AG09309 (cell line): ENCODE results near the gene TRIM27.
"Not testable (repeated sequence)": the region's sequence is repeated elsewhere in the genome, so short reads cannot be mapped to it uniquely, and the experiment has no call there.

ENCODE experiments used
- DNase-seq: peaks from one replicate; pipeline ENCODE4 v3.0.0-alpha.2; 2010; ENCODE audit warnings: low read depth
- H3K4me3 ChIP-seq: 2 replicates; pipeline ENCODE4 v1.5.1; 2011; ENCODE audit warnings: mild to moderate bottlenecking, low read depth, low read length, moderate library complexity; ENCODE audit not compliant: control insufficient read depth
- CTCF ChIP-seq: IDR thresholded peaks from 2 replicates; pipeline ENCODE4 v1.5.1; 2011; ENCODE audit warnings: mild to moderate bottlenecking, low read depth, low read length, inconsistent platforms; ENCODE audit not compliant: insufficient read depth, control insufficient read depth; ENCODE audit errors: missing control alignments

TRIM27 gene

DNA sequence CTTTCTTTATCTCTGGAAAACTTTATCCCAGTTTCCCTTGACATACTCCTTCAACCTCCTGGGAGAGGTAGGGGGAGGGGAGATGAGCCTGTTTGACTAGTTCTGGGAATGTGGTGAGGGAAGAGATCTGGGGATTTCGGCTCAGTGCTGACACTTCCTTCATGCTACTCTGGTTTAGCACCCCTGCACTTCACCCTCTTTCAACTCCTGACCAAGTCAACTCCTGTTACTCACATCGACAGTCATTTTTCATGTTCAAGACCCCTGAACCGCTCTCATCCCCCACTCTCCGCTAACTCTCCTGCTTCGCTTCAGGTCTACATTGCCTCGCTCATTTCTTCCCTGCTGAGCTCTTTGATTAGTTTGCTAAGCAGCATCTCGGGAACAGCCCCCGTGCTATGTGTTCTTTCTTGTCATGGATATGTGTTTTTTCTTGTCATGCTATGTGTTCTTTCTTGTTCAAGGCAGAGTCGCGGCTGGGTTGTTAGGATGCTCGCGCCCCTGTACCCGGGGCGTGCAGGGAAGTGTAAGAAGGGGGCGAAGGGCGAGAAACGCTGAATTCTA lies 16.6 kb upstream of the TRIM27 start:
- no peak for TF ChIP-seq CTCF
- no peak for DNase-seq
- peak overlapping the region; percentile 55 for H3K4me3 ChIP-seq

GRCh38 chr6:28933069-28933468 lies 9.3 kb upstream of the TRIM27 start:
- no peak for DNase-seq
- no peak for TF ChIP-seq CTCF
- H3K4me3 ChIP-seq, result no peak overlapping the region

DNA sequence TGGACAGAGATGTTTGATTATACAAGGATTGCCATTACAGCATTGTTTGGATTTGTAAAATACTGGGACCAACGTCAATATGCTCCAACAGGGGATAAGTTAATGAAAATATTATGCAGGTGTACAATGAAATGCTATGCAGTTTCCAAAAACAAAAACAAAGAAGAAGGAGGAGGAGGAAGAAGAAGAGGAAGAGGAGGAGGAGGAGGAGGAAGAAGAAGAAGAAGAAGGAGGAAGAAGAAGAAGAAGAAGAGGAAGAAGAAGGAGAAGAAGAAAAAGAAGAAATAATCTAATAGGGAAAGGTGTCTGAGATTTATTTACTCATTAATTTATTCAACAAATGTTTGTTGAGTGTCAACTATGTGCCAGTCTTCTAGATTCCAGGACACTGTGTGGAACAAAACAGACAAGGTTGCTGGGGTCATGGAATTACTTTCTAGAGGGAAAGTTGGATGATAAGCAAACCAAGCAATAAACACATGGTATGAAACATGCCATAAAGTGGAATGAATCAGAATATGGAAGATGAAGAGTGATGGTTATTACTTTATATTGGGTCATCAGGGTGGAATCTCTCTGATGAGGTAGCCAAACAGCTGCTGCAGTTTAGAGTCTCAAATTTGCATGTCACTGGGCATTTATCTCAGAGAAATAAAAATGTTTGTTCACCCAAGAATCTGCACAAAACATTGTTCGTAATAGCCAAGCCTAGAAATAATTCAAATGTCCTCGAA lies 6.3 kb upstream of the TRIM27 start:
- no peak for DNase-seq
- TF ChIP-seq CTCF, result no peak
- no peak overlapping the region for H3K4me3 ChIP-seq

DNA sequence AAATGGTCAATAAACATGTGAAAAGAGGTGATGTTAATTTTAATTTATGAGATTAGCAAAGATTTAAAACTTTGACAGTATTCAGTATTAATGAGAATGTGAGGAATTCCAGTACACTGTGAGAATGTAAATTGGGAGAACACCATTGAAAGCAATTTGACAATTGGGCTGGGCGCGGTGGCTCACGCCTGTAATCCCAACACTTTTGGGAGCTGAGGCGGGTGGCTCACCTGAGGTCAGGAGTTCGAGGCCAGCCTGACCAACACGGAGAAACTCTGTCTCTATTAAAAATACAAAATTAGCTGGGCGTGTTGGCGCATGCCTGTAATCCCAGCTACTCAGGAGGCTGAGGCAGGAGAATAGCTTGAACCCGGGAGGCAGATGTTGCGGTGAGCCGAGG lies 5.6 kb upstream of the TRIM27 start:
- not testable (repeated sequence) for DNase-seq, H3K4me3 ChIP-seq

- H3K4me3 ChIP-seq, result no peak overlapping the region
- TF ChIP-seq CTCF, result no peak
- no peak for DNase-seq
Observed at GRCh38 chr6:28927846-28928245, 4.1 kb upstream of the TRIM27 start.

GRCh38 chr6:28922821-28923317 lies 916 bp downstream of the TRIM27 start:
- peak overlapping the region; percentile 57 for H3K4me3 ChIP-seq
- no peak for DNase-seq
- no peak for TF ChIP-seq CTCF

DNA sequence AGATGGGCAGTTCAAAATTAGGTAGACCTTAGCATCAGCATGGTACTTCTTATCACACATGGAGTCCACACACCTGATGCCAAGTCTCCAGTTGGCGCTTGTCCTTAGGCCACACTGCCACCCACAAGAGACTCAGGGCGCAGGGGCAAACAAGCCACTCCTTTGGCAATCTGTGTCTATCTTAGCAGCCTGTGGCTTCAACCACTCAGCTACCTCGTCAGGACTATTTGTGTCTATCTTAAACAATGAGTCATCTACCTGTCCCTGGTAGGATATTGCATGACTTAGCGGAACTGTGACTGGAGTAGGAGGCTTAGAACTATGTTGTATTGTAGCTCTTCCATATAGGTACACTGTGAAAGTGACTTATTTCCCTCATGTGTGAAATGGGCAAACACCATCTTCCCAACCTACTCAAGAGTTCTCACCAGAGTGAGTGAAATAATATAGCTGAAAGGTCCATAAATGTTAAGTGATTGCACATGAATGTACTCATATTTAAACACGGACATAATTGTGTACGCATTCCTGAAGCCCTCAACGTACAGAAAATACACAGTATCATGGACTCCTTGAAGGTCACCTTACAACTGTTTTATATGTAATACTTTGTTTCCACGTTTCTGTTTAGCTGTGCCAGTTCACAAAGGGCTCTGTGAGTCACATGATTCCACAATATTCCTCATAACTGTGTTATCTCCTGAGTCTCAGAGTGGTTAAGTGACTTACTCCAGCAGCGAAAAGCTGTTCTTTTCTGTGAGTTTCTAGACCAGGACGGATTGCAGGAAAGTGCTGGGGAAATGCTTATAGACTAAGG lies 1.6 kb downstream of the TRIM27 start:
- no peak for DNase-seq
- TF ChIP-seq CTCF, result no peak
- H3K4me3 ChIP-seq, result peak overlapping the region; percentile 57
